K562 (cell line): ENCODE measurements around the gene ZNF587.

Experiments used
- SMARCC2 ChIP-seq: fragments of 450-650 bp; IDR thresholded peaks from 2 replicates; pipeline ENCODE4 v1.6.1; 2017; ENCODE audit warnings: antibody characterized with exemption, moderate library complexity, mild to moderate bottlenecking, low read depth
- TF ChIP-seq, protein P1 (sequence below), 2 experiments: IDR thresholded peaks; 2 replicates each; pipeline ENCODE4 v1.6.1; 2011; ENCODE audit warnings: borderline replicate concordance in 1 of 2, control low read depth in 1 of 2, low read depth in 1 of 2, low read length in 1 of 2, mild to moderate bottlenecking in 1 of 2, mixed read lengths in 1 of 2, moderate library complexity in 1 of 2; ENCODE audit not compliant: insufficient read depth in 1 of 2, insufficient read length in 1 of 2, poor library complexity in 1 of 2, severe bottlenecking in 1 of 2; ENCODE audit errors: extremely low read depth in 1 of 2

- no peak for TF ChIP-seq SMARCC2
- TF ChIP-seq, protein P1, sequence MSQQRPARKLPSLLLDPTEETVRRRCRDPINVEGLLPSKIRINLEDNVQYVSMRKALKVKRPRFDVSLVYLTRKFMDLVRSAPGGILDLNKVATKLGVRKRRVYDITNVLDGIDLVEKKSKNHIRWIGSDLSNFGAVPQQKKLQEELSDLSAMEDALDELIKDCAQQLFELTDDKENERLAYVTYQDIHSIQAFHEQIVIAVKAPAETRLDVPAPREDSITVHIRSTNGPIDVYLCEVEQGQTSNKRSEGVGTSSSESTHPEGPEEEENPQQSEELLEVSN (IDR thresholded peaks at IDR 0.05; ENCODE audit: borderline replicate concordance in 1 of 2, extremely low read depth in 1 of 2, insufficient read depth in 1 of 2, insufficient read length in 1 of 2, low read depth in 1 of 2, low read length in 1 of 2, poor library complexity in 1 of 2, severe bottlenecking in 1 of 2): no peak
These were observed 37.7 kb downstream of the ZNF587 start for GRCh38 chr19:57887195-57887941.
